Measurements from ENCODE around the gene TRDN. TPM values are rescaled to one million over a fixed set of nuclear protein-coding genes. Genes with fewer than 3 reads are reported as not detected.

TRDN gene
- total RNA-seq, 1 donor from 2014 or later = not detected

- H3K36me3 Mint-ChIP-seq (ENCODE audit: low read depth) = no peaks in the 10 kb centered on the region
- no peaks in the 10 kb centered on the region for H3K27me3 Mint-ChIP-seq (ENCODE audit: low read depth)
These were observed 127.6 kb downstream of the TRDN start for GRCh38 chr6:123509112-123509511.

GRCh38 chr6:123508290-123508689 lies 128.5 kb downstream of the TRDN start:
- Mint-ChIP-seq H3K27me3 (ENCODE audit: low read depth) (no peaks in the 10 kb centered on the region), H3K9me3 (no peaks in the 10 kb centered on the region), H3K27ac (ENCODE audit: unreplicated experiment) (no peak overlapping the region), H3K4me1 (no peaks in the 10 kb centered on the region), H3K4me3 (no peak overlapping the region), H3K36me3 (ENCODE audit: low read depth) (no peaks in the 10 kb centered on the region)
- no peak for TF ChIP-seq CTCF (conservative IDR thresholded peaks at IDR 0.05)
- DNase-seq (ENCODE audit: low read depth, low spot score) = no peak

More at GRCh38 chr6:123509112-123509511, 127.6 kb downstream of the TRDN start:
- no peak for TF ChIP-seq CTCF (conservative IDR thresholded peaks at IDR 0.05)
- Mint-ChIP-seq H3K9me3 (no peaks in the 10 kb centered on the region), H3K4me1 (no peaks in the 10 kb centered on the region), H3K4me3 (no peak overlapping the region), H3K27ac (ENCODE audit: unreplicated experiment) (no peak overlapping the region)
- no peak for DNase-seq (ENCODE audit: low read depth, low spot score)

- Mint-ChIP-seq H3K4me3 (no peak overlapping the region), H3K9me3 (no peaks in the 10 kb centered on the region), H3K27ac (ENCODE audit: unreplicated experiment) (no peak overlapping the region), H3K27me3 (ENCODE audit: low read depth) (no peaks in the 10 kb centered on the region), H3K4me1 (no peaks in the 10 kb centered on the region), H3K36me3 (ENCODE audit: low read depth) (no peaks in the 10 kb centered on the region)
- no peak for DNase-seq (ENCODE audit: low read depth, low spot score)
- no peak for TF ChIP-seq CTCF (conservative IDR thresholded peaks at IDR 0.05)
These were observed 129.2 kb downstream of the TRDN start for GRCh38 chr6:123507582-123507981.

- no peaks in the 10 kb centered on the region for H3K4me1 Mint-ChIP-seq
- H3K4me3 Mint-ChIP-seq = no peak overlapping the region
- H3K27ac Mint-ChIP-seq (ENCODE audit: unreplicated experiment) = no peak overlapping the region
- no peaks in the 10 kb centered on the region for H3K9me3 Mint-ChIP-seq
- DNase-seq (ENCODE audit: low read depth, low spot score) = no peak
- no peaks in the 10 kb centered on the region for H3K36me3 Mint-ChIP-seq (ENCODE audit: low read depth)
- H3K27me3 Mint-ChIP-seq (ENCODE audit: low read depth) = no peaks in the 10 kb centered on the region
- TF ChIP-seq CTCF (conservative IDR thresholded peaks at IDR 0.05) = no peak
These were observed 133.1 kb downstream of the TRDN start for GRCh38 chr6:123503619-123504018.

GRCh38 chr6:123497025-123497424 lies 139.7 kb downstream of the TRDN start:
- no peak overlapping the region for H3K27ac Mint-ChIP-seq (ENCODE audit: unreplicated experiment)
- H3K27me3 Mint-ChIP-seq (ENCODE audit: low read depth) = no peaks in the 10 kb centered on the region
- no peak overlapping the region for H3K4me3 Mint-ChIP-seq
- H3K4me1 Mint-ChIP-seq = no peaks in the 10 kb centered on the region
- no peaks in the 10 kb centered on the region for H3K36me3 Mint-ChIP-seq (ENCODE audit: low read depth)
- no peak for TF ChIP-seq CTCF (conservative IDR thresholded peaks at IDR 0.05)
- no peaks in the 10 kb centered on the region for H3K9me3 Mint-ChIP-seq
- DNase-seq (ENCODE audit: low read depth, low spot score) = no peak

- TF ChIP-seq CTCF (conservative IDR thresholded peaks at IDR 0.05) = no peak
- no peak overlapping the region for H3K4me3 Mint-ChIP-seq
- no peaks in the 10 kb centered on the region for H3K27me3 Mint-ChIP-seq (ENCODE audit: low read depth)
- H3K9me3 Mint-ChIP-seq = no peaks in the 10 kb centered on the region
- DNase-seq (ENCODE audit: low read depth, low spot score) = no peak
- H3K27ac Mint-ChIP-seq (ENCODE audit: unreplicated experiment) = no peak overlapping the region
- H3K36me3 Mint-ChIP-seq (ENCODE audit: low read depth) = no peaks in the 10 kb centered on the region
- H3K4me1 Mint-ChIP-seq = no peaks in the 10 kb centered on the region
These were observed 147.2 kb downstream of the TRDN start for GRCh38 chr6:123489589-123489988.

Measured in neural crest cell (in vitro differentiated cells).